OCI-LY3 (cell line): ENCODE results near the gene PLD1.

Source experiments
- H2AFZ ChIP-seq: fragments of 200-600, 300-600 bp; shearing (Covaris generic); 2 replicates; pipeline ENCODE4 v1.6.0; 2014; ENCODE audit warnings: antibody characterized with exemption, low read depth, low read length
- H3K27ac ChIP-seq: fragments of 200-600, 300-600 bp; sonication (generic); 2 replicates; pipeline ENCODE4 v1.5.1; 2014; ENCODE audit warnings: mild to moderate bottlenecking, low read length, moderate library complexity, mixed read lengths
- H3K27me3 ChIP-seq: fragments of 200-600, 300-600 bp; sonication (generic); 2 replicates; pipeline ENCODE4 v1.6.1; 2014; ENCODE audit warnings: low read depth, low read length, mixed read lengths
- H3K36me3 ChIP-seq: fragments of 200-600, 300-600 bp; sonication (generic); replicated peaks from 2 replicates; pipeline ENCODE3; 2014; ENCODE audit warnings: low read depth, low read length, mixed read lengths
- H3K4me1 ChIP-seq: fragments of 300-600, 200-600 bp; sonication (generic); 2 replicates; pipeline ENCODE4 v1.6.1; 2014; ENCODE audit warnings: low read length, mixed read lengths
- H3K4me2 ChIP-seq: fragments of 200-600, 300-600 bp; sonication (generic); 2 replicates; pipeline ENCODE4 v1.6.1; 2014; ENCODE audit warnings: low read length, mixed read lengths
- H3K4me3 ChIP-seq: fragments of 300-600, 200-600 bp; sonication (generic); 2 replicates; pipeline ENCODE4 v1.5.1; 2014; ENCODE audit warnings: antibody characterized with exemption, mild to moderate bottlenecking, low read length, moderate library complexity
- H3K79me2 ChIP-seq: fragments of 300-600, 200-600 bp; shearing (Covaris generic); 2 replicates; pipeline ENCODE4 v1.6.1; 2014; ENCODE audit warnings: mild to moderate bottlenecking, low read length, mixed read lengths
- H3K9ac ChIP-seq: fragments of 300-600, 200-600 bp; shearing (Covaris generic); 2 replicates; pipeline ENCODE4 v1.6.0; 2014; ENCODE audit warnings: mild to moderate bottlenecking, low read length, moderate library complexity
- H3K9me3 ChIP-seq: fragments of 200-600, 300-600 bp; shearing (Covaris generic); 2 replicates; pipeline ENCODE4 v1.6.1; 2014; ENCODE audit warnings: low read length, mixed read lengths; ENCODE audit not compliant: insufficient read depth
- H4K20me1 ChIP-seq: fragments of 200-600, 300-600 bp; sonication (generic); 2 replicates; pipeline ENCODE4 v1.6.1; 2016; ENCODE audit warnings: low read length, mixed read lengths; ENCODE audit not compliant: insufficient read depth
- CTCF ChIP-seq: fragments of 200-600, 300-600 bp; sonication (generic); IDR thresholded peaks from 2 replicates; pipeline ENCODE4 v1.5.1; 2014; ENCODE audit warnings: antibody characterized with exemption, low read length, low read depth
- EZH2phosphoT487 ChIP-seq: fragments of 200-600 bp; shearing (Covaris generic); IDR thresholded peaks from 2 replicates; pipeline ENCODE4 v1.6.1; 2018; ENCODE audit warnings: antibody characterized with exemption, mixed run types, low read depth

Gene PLD1

GRCh38 chr3:171778493-171778892 is 31.8 kb downstream of the PLD1 start:
- Histone ChIP-seq H3K27me3 (peaks cover 22% of the 10 kb centered on the region), H3K4me3 (no peak overlapping the region), H3K79me2 (no peaks in the 10 kb centered on the region), H3K9ac (no peak overlapping the region), H4K20me1 (no peaks in the 10 kb centered on the region), H2AFZ (no peak overlapping the region), H3K4me1 (peaks cover 7% of the 10 kb centered on the region), H3K9me3 (no peaks in the 10 kb centered on the region), H3K36me3 (no peaks in the 10 kb centered on the region), H3K27ac (no peak overlapping the region), H3K4me2 (no peak overlapping the region)
- TF ChIP-seq CTCF = no peak

DNA sequence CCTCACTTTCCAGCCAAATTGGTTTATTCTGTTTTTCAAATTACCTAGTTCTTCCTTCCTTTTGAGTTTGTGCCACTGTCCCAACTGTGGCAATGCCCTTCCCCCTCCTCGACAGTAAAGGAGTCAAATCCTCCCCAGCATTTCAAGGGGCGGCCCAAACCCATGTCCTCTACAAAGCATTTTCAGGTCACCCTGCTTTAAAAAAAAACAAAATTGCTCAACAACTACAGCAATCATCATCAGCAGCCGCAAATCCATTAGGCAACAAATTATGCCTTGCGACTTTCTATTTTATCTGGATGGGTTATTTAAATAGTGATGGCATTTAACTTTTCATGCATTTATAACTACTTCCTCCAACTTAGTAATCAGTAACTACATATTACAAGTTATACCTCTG is 32.7 kb downstream of the PLD1 start:
- H3K79me2 ChIP-seq = no peaks in the 10 kb centered on the region
- H3K4me3 ChIP-seq = no peak overlapping the region
- no peak overlapping the region for H3K9ac ChIP-seq
- H3K9me3 ChIP-seq = no peaks in the 10 kb centered on the region
- H2AFZ ChIP-seq = 0 out of 2 replicates have a peak overlapping the region, but pooled peaks have one; percentile 4
- peak overlapping the region; percentile 33 for H3K4me2 ChIP-seq
- peaks cover 14% of the 10 kb centered on the region for H3K27me3 ChIP-seq
- TF ChIP-seq CTCF (no peak), EZH2phosphoT487 (no peak)
- peaks cover 13% of the 10 kb centered on the region for H3K4me1 ChIP-seq
- no peak overlapping the region for H3K27ac ChIP-seq
- H4K20me1 ChIP-seq = no peaks in the 10 kb centered on the region
- H3K36me3 ChIP-seq = no peaks in the 10 kb centered on the region

- no peaks in the 10 kb centered on the region for H3K79me2 ChIP-seq
- no peak overlapping the region for H3K4me3 ChIP-seq
- H2AFZ ChIP-seq = 0 out of 2 replicates have a peak overlapping the region, but pooled peaks have one; percentile 4
- H4K20me1 ChIP-seq = no peaks in the 10 kb centered on the region
- H3K4me2 ChIP-seq = peak overlapping the region; percentile 33
- no peaks in the 10 kb centered on the region for H3K36me3 ChIP-seq
- TF ChIP-seq EZH2phosphoT487 = no peak
- no peak for TF ChIP-seq CTCF
- H3K4me1 ChIP-seq = peaks cover 17% of the 10 kb centered on the region
- no peaks in the 10 kb centered on the region for H3K9me3 ChIP-seq
- no peak overlapping the region for H3K27ac ChIP-seq
- H3K9ac ChIP-seq = no peak overlapping the region
- H3K27me3 ChIP-seq = peaks cover 12% of the 10 kb centered on the region
These were observed 33.3 kb downstream of the PLD1 start for GRCh38 chr3:171776839-171777583.

DNA sequence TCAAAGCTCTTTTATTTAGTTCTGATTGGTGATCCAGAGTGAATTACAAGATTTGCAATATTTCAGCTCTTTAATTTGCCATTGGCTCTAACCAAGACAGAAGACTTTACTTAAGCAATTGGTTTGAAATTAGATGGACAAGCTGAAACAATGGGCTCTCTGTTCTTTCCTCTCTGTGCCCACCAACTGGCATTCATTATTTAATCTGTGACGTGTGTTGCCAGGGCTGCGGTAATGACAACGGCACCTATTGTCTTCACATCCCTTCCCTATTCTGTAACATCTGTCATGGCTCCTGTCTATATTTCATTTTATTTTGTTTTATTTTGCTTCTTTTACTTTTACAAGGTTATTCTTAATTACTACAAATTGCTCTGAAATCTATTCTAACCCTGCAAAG is 33.9 kb downstream of the PLD1 start:
- Histone ChIP-seq H3K4me3 (no peak overlapping the region), H3K4me1 (peaks cover 17% of the 10 kb centered on the region), H3K36me3 (no peaks in the 10 kb centered on the region), H2AFZ (no peak overlapping the region), H3K27ac (no peak overlapping the region), H3K79me2 (no peaks in the 10 kb centered on the region), H3K4me2 (no peak overlapping the region), H3K27me3 (peaks cover 11% of the 10 kb centered on the region; the same call in 1 of the 2 replicates), H4K20me1 (no peaks in the 10 kb centered on the region), H3K9ac (no peak overlapping the region), H3K9me3 (no peaks in the 10 kb centered on the region)
- TF ChIP-seq EZH2phosphoT487 (no peak), CTCF (no peak)
